Naive B cell (primary cell): ENCODE data around the gene HOXA10. TPM values are rescaled to one million over a fixed set of nuclear protein-coding genes. Genes with fewer than 3 reads are reported as not detected.

Experiments used
- ATAC-seq, 2 donors: fragments of 150-1000 bp; cut with Tn5 transposase; 2 replicates each; pipeline ENCODE4 v1.10.0; 2021; ENCODE audit warnings: low read depth in 2 of 2, mild to moderate bottlenecking in 2 of 2, moderate library complexity in 2 of 2
- DNase-seq: peaks from one replicate; pipeline ENCODE4 v3.0.0; 2022
- H3K27ac Mint-ChIP-seq, 6 donors: one replicate each; pipeline ENCODE4 v1.8.0; 2020 to 2022; ENCODE audit warnings: mild to moderate bottlenecking in 6 of 6, mixed read lengths in 6 of 6, moderate library complexity in 5 of 6, inconsistent platforms in 2 of 6
- H3K27me3 Mint-ChIP-seq, 3 donors: one replicate each; pipeline ENCODE4 v1.8.0; 2021 to 2022; ENCODE audit warnings: mixed read lengths in 3 of 3, mild to moderate bottlenecking in 1 of 3
- H3K36me3 Mint-ChIP-seq, 2 donors: one replicate each; pipeline ENCODE4 v1.8.0; 2020 to 2022; ENCODE audit warnings: mixed read lengths in 2 of 2, inconsistent platforms in 1 of 2, mild to moderate bottlenecking in 1 of 2
- H3K4me1 Mint-ChIP-seq, 3 donors: one replicate each; pipeline ENCODE4 v1.8.0; 2020 to 2022; ENCODE audit warnings: mixed read lengths in 3 of 3, inconsistent platforms in 1 of 3, mild to moderate bottlenecking in 1 of 3, moderate library complexity in 1 of 3
- H3K4me3 Mint-ChIP-seq, 8 donors: one replicate each; pipeline ENCODE4 v1.8.0; 2020 to 2022; ENCODE audit warnings: mild to moderate bottlenecking in 8 of 8, mixed read lengths in 8 of 8, moderate library complexity in 8 of 8, inconsistent platforms in 2 of 8
- H3K9me3 Mint-ChIP-seq, 7 donors: one replicate each; pipeline ENCODE4 v1.8.0; 2020 to 2022; ENCODE audit warnings: mixed read lengths in 7 of 7, mild to moderate bottlenecking in 5 of 7, inconsistent platforms in 2 of 7, moderate library complexity in 1 of 7
- polyA plus RNA-seq, 6 donors: library from polyadenylated mRNA; unstranded; fragments of 300-500 nt; fragmentation: Illumina TruSeq; gene quantifications; one replicate each; pipeline ENCODE4 v1.2.3, GENCODE V29; 2021; ENCODE audit warnings: low read depth in 6 of 6

HOXA10 gene
- polyA plus RNA-seq, 6 donors from 2014 or later, result not detected

- H3K4me3 Mint-ChIP-seq, result no peak overlapping the region
- H3K27me3 Mint-ChIP-seq, result peaks cover 19 to 62% (median 60%) of the 10 kb centered on the region in 3 donors
- H3K9me3 Mint-ChIP-seq, result peaks cover 0 to 3% (median 0%) of the 10 kb centered on the region in 7 donors
- no peaks in the 10 kb centered on the region for H3K36me3 Mint-ChIP-seq
- no peak overlapping the region for H3K27ac Mint-ChIP-seq
- H3K4me1 Mint-ChIP-seq, result no peaks in the 10 kb centered on the region
- ATAC-seq (no peak), DNase-seq (no peak)
These were observed 49.8 kb downstream of the HOXA10 start for GRCh38 chr7:27124096-27124901.

- Mint-ChIP-seq H3K9me3 (no peaks in the 10 kb centered on the region), H3K36me3 (no peaks in the 10 kb centered on the region), H3K4me1 (no peaks in the 10 kb centered on the region), H3K27ac (peak overlapping the region in 1 of 6 donors; percentile 78), H3K4me3 (no peak overlapping the region), H3K27me3 (peaks cover 13 to 58% (median 52%) of the 10 kb centered on the region in 3 donors)
- ATAC-seq (no peak), DNase-seq (no peak)
These were observed 50.6 kb downstream of the HOXA10 start for GRCh38 chr7:27123477-27124053.

- peak overlapping the region in 1 of 6 donors; percentile 78 for H3K27ac Mint-ChIP-seq
- no peak for ATAC-seq
- no peaks in the 10 kb centered on the region for H3K36me3 Mint-ChIP-seq
- H3K4me1 Mint-ChIP-seq, result no peaks in the 10 kb centered on the region
- no peak overlapping the region for H3K4me3 Mint-ChIP-seq
- DNase-seq, result no peak
- peaks cover 9 to 56% (median 49%) of the 10 kb centered on the region in 3 donors for H3K27me3 Mint-ChIP-seq
- no peaks in the 10 kb centered on the region for H3K9me3 Mint-ChIP-seq
These were observed 51.1 kb downstream of the HOXA10 start for GRCh38 chr7:27123007-27123476.

- Mint-ChIP-seq H3K36me3 (no peaks in the 10 kb centered on the region), H3K9me3 (no peaks in the 10 kb centered on the region), H3K27me3 (peaks cover 6 to 56% (median 47%) of the 10 kb centered on the region in 3 donors), H3K4me1 (no peaks in the 10 kb centered on the region), H3K4me3 (peak overlapping the region in 1 of 8 donors; percentile 22), H3K27ac (no peak overlapping the region)
- ATAC-seq (no peak), DNase-seq (no peak)
These were observed 51.8 kb downstream of the HOXA10 start for GRCh38 chr7:27122077-27122910.

- Mint-ChIP-seq H3K4me1 (no peaks in the 10 kb centered on the region), H3K36me3 (no peaks in the 10 kb centered on the region), H3K4me3 (no peak overlapping the region), H3K27ac (no peak overlapping the region), H3K9me3 (no peaks in the 10 kb centered on the region), H3K27me3 (peaks cover 6 to 53% (median 41%) of the 10 kb centered on the region in 3 donors)
- no peak for ATAC-seq
- DNase-seq, result no peak
These were observed 52.4 kb downstream of the HOXA10 start for GRCh38 chr7:27121684-27122076.

Other genes starting within 250 kb of the HOXA10 start
- gene HOXA1, start 78.3 kb downstream of the HOXA10 start, polyA plus RNA-seq, result under 1 TPM in 1 of 6 donors, not detected in 5; 0.22 TPM
- gene HOXA2, start 71.6 kb downstream of the HOXA10 start, polyA plus RNA-seq, result not detected
- gene HOXA4, start 43.6 kb downstream of the HOXA10 start, polyA plus RNA-seq, result not detected
- not detected for gene HOXA5, start 30.6 kb downstream of the HOXA10 start, polyA plus RNA-seq
- not detected for gene HOXA6, start 26.5 kb downstream of the HOXA10 start, polyA plus RNA-seq
- not detected for gene HOXA3, start 21.7 kb downstream of the HOXA10 start, polyA plus RNA-seq
- not detected for gene HOXA7, start 17.6 kb downstream of the HOXA10 start, polyA plus RNA-seq
- gene HOXA9, start 8.8 kb downstream of the HOXA10 start, polyA plus RNA-seq, result not detected
- not detected for gene HOXA11, start 10.9 kb upstream of the HOXA10 start, polyA plus RNA-seq
- not detected for gene HOXA13, start 25.8 kb upstream of the HOXA10 start, polyA plus RNA-seq
- gene EVX1, start 68.5 kb upstream of the HOXA10 start, polyA plus RNA-seq, result not detected